Measurements from ENCODE around the gene CYP2A7.
"Not testable (repeated sequence)": the region's sequence is repeated elsewhere in the genome, so short reads cannot be mapped to it uniquely, and the experiment has no call there.

The CYP2A7 gene

GRCh38 chr19:40882062-40882461 lies at the start of gene CYP2A7:
Gene CYP2A7 (minus strand): TSS chr19:40882231. CDS start chr19:40882210, 21 bp downstream.
- DNase-seq (ENCODE audit: low read depth), result not testable (repeated sequence)

GRCh38 chr19:40930799-40931198 lies 48.8 kb upstream of the CYP2A7 start:
- not testable (repeated sequence) for DNase-seq (ENCODE audit: low read depth)

- DNase-seq (ENCODE audit: low read depth), result not testable (repeated sequence)
Measured at GRCh38 chr19:40929942-40930341, 47.9 kb upstream of the CYP2A7 start.

- no peak for DNase-seq (ENCODE audit: low read depth)
Measured at GRCh38 chr19:40928850-40929249, 46.8 kb upstream of the CYP2A7 start.

GRCh38 chr19:40927567-40927966 lies 45.5 kb upstream of the CYP2A7 start:
- no peak for DNase-seq (ENCODE audit: low read depth)

GRCh38 chr19:40926276-40926675 lies 44.2 kb upstream of the CYP2A7 start:
- not testable (repeated sequence) for DNase-seq (ENCODE audit: low read depth)

GRCh38 chr19:40923934-40924391 lies 41.9 kb upstream of the CYP2A7 start:
- no peak for DNase-seq (ENCODE audit: low read depth)

GRCh38 chr19:40922237-40923160 lies 40.5 kb upstream of the CYP2A7 start:
- not testable (repeated sequence) for DNase-seq (ENCODE audit: low read depth)

GRCh38 chr19:40921005-40921897 lies 39.2 kb upstream of the CYP2A7 start:
- DNase-seq (ENCODE audit: low read depth), result no peak

GRCh38 chr19:40920300-40921004 lies 38.4 kb upstream of the CYP2A7 start:
- no peak for DNase-seq (ENCODE audit: low read depth)

GRCh38 chr19:40919530-40920299 lies 37.7 kb upstream of the CYP2A7 start:
- not testable (repeated sequence) for DNase-seq (ENCODE audit: low read depth)

GRCh38 chr19:40918303-40918702 lies 36.3 kb upstream of the CYP2A7 start:
- not testable (repeated sequence) for DNase-seq (ENCODE audit: low read depth)

GRCh38 chr19:40908976-40909375 lies 26.9 kb upstream of the CYP2A7 start:
- DNase-seq (ENCODE audit: low read depth), result no peak

- no peak for DNase-seq (ENCODE audit: low read depth)
Measured at GRCh38 chr19:40907968-40908735, 26.1 kb upstream of the CYP2A7 start.

- DNase-seq (ENCODE audit: low read depth), result no peak
Measured at GRCh38 chr19:40906512-40906911, 24.5 kb upstream of the CYP2A7 start.

- DNase-seq (ENCODE audit: low read depth), result not testable (repeated sequence)
Measured at GRCh38 chr19:40904673-40905156, 22.7 kb upstream of the CYP2A7 start.

- DNase-seq (ENCODE audit: low read depth), result not testable (repeated sequence)
Measured at GRCh38 chr19:40901975-40902750, 20.1 kb upstream of the CYP2A7 start.

GRCh38 chr19:40900521-40900920 lies 18.5 kb upstream of the CYP2A7 start:
- DNase-seq (ENCODE audit: low read depth), result not testable (repeated sequence)

GRCh38 chr19:40899964-40900363 lies 17.9 kb upstream of the CYP2A7 start:
- not testable (repeated sequence) for DNase-seq (ENCODE audit: low read depth)
